Neural cell (in vitro differentiated cells): ENCODE results near the gene GALNT3.

Experiments used
- EP300 ChIP-seq: fragments of 450-650 bp; conservative IDR thresholded peaks from 2 replicates; pipeline ENCODE4 v1.6.1; 2014; ENCODE audit warnings: antibody characterized with exemption, mild to moderate bottlenecking, moderate library complexity; ENCODE audit not compliant: poor library complexity, severe bottlenecking
- POLR2AphosphoS5 ChIP-seq: IDR thresholded peaks from 2 replicates; pipeline ENCODE4 v1.6.1; 2012
- RAD21 ChIP-seq: fragments of 450-650 bp; conservative IDR thresholded peaks from 2 replicates; pipeline ENCODE4 v1.6.1; 2014; ENCODE audit warnings: antibody characterized with exemption, mild to moderate bottlenecking, moderate library complexity
- SMC3 ChIP-seq: fragments of 450-650 bp; conservative IDR thresholded peaks from 2 replicates; pipeline ENCODE4 v1.6.1; 2014; ENCODE audit warnings: antibody characterized with exemption, mild to moderate bottlenecking, moderate library complexity; ENCODE audit not compliant: poor library complexity
- TAF1 ChIP-seq: IDR thresholded peaks from 2 replicates; pipeline ENCODE4 v1.6.1; 2012; ENCODE audit warnings: low read depth
- TF ChIP-seq, protein P1 (sequence below): fragments of 450-650 bp; IDR thresholded peaks from 2 replicates; pipeline ENCODE4 v1.5.1; 2014; ENCODE audit warnings: antibody characterized with exemption, mild to moderate bottlenecking, moderate library complexity; ENCODE audit not compliant: poor library complexity, severe bottlenecking
- TF ChIP-seq, protein P2 (sequence below): IDR thresholded peaks from 2 replicates; pipeline ENCODE4 v1.6.1; 2012; ENCODE audit warnings: borderline replicate concordance

DNA sequence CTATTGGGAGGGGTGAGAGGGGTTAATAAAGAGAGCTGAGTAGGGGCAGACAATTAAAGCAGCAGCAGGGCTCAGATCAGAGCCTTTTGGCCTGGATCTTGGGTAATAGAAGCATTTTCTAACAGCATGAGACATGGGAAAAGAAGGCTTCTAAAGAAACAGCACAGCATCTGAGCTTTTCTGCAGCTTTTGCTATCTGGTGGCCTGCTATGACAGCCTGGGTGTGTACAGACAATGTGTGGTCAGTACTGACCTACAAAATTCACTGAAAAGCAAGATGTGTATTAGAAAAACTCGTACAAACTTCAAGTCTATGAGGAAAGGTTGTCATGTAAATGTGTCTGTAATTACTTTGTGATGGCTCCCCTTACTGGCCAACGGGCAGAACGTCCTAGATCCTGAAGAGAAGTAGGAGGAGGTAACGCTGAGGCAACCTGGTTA is 95.6 kb downstream of the GALNT3 start:
- TF ChIP-seq, protein P1, sequence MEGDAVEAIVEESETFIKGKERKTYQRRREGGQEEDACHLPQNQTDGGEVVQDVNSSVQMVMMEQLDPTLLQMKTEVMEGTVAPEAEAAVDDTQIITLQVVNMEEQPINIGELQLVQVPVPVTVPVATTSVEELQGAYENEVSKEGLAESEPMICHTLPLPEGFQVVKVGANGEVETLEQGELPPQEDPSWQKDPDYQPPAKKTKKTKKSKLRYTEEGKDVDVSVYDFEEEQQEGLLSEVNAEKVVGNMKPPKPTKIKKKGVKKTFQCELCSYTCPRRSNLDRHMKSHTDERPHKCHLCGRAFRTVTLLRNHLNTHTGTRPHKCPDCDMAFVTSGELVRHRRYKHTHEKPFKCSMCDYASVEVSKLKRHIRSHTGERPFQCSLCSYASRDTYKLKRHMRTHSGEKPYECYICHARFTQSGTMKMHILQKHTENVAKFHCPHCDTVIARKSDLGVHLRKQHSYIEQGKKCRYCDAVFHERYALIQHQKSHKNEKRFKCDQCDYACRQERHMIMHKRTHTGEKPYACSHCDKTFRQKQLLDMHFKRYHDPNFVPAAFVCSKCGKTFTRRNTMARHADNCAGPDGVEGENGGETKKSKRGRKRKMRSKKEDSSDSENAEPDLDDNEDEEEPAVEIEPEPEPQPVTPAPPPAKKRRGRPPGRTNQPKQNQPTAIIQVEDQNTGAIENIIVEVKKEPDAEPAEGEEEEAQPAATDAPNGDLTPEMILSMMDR: peak; percentile 59
- no peak for TF ChIP-seq EP300
- TF ChIP-seq, protein P2, sequence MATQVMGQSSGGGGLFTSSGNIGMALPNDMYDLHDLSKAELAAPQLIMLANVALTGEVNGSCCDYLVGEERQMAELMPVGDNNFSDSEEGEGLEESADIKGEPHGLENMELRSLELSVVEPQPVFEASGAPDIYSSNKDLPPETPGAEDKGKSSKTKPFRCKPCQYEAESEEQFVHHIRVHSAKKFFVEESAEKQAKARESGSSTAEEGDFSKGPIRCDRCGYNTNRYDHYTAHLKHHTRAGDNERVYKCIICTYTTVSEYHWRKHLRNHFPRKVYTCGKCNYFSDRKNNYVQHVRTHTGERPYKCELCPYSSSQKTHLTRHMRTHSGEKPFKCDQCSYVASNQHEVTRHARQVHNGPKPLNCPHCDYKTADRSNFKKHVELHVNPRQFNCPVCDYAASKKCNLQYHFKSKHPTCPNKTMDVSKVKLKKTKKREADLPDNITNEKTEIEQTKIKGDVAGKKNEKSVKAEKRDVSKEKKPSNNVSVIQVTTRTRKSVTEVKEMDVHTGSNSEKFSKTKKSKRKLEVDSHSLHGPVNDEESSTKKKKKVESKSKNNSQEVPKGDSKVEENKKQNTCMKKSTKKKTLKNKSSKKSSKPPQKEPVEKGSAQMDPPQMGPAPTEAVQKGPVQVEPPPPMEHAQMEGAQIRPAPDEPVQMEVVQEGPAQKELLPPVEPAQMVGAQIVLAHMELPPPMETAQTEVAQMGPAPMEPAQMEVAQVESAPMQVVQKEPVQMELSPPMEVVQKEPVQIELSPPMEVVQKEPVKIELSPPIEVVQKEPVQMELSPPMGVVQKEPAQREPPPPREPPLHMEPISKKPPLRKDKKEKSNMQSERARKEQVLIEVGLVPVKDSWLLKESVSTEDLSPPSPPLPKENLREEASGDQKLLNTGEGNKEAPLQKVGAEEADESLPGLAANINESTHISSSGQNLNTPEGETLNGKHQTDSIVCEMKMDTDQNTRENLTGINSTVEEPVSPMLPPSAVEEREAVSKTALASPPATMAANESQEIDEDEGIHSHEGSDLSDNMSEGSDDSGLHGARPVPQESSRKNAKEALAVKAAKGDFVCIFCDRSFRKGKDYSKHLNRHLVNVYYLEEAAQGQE: no peak
- TF ChIP-seq RAD21: peak; percentile 48
- TF ChIP-seq SMC3: peak; percentile 38
- TF ChIP-seq TAF1: no peak
- TF ChIP-seq POLR2AphosphoS5: no peak
